ENCODE data around the gene C1QL4. TPM values are rescaled to one million over a fixed set of nuclear protein-coding genes. Genes with fewer than 3 reads are reported as not detected.
A peak's percentile ranks its signal among the peaks of the same experiment; 100 is the strongest.

C1QL4 gene
- total RNA-seq, 1 experiment from 2014 or later: 3.6 TPM

GRCh38 chr12:49323524-49324097 lies 13.4 kb downstream of the C1QL4 start:
- peaks cover 2% of the 10 kb centered on the region; the same call in 1 of the 2 replicates for H3K36me3 ChIP-seq (ENCODE audit: control insufficient read depth, insufficient read depth, low read length)
- Mint-ChIP-seq H3K27ac (ENCODE audit: unreplicated experiment) (peak overlapping the region; percentile 98), H3K27me3 (ENCODE audit: insufficient read depth, unreplicated experiment) (no peaks in the 10 kb centered on the region), H3K36me3 (ENCODE audit: insufficient read depth, unreplicated experiment) (peaks cover 43% of the 10 kb centered on the region), H3K4me3 (ENCODE audit: unreplicated experiment) (peak overlapping the region; percentile 99), H3K9me3 (ENCODE audit: unreplicated experiment) (no peaks in the 10 kb centered on the region), H3K4me1 (ENCODE audit: low read depth, unreplicated experiment) (peaks cover 6% of the 10 kb centered on the region)
- H3K27me3 ChIP-seq (replicated peaks; ENCODE audit: control insufficient read depth, insufficient read depth, low read length): no peaks in the 10 kb centered on the region
- H3K4me1 ChIP-seq: peaks cover 10% of the 10 kb centered on the region; the same call in 1 of the 2 replicates
- intact Hi-C loops (cut with micrococcal nuclease; ENCODE audit: unreplicated experiment): loop anchor here (2.0 kb wide), 2 partner anchors 27 to 35 kb away; no protein-coding TSS in a partner anchor
- H3K4me3 ChIP-seq (ENCODE audit: low read depth, low read length): peak overlapping the region; percentile 89
- BruUV-seq (replicated peaks): TSS peak; percentile 81
- TF ChIP-seq CTCF (IDR thresholded peaks at IDR 0.05; ENCODE audit: insufficient read depth in 1 of 2, low read depth in 1 of 2, low read length in 1 of 2, severe bottlenecking in 1 of 2, unreplicated experiment in 1 of 2): no peak
- no peaks in the 10 kb centered on the region for H3K9me3 ChIP-seq
- CTCF ChIA-PET: interaction anchor here (0.6 to 4.2 kb wide), 18 partner anchors 8 to 417 kb away, joined by 3 to 72 read pairs (median 6); partner anchors contain the start of genes C1QL4, DNAJC22, SPATS2 and TMBIM6
- POLR2A ChIA-PET: interaction anchor here (0.5 to 2.1 kb wide), 21 partner anchors 8 to 418 kb away, joined by 3 to 31 read pairs (median 5); partner anchors contain the start of genes DNAJC22, SPATS2, TMBIM6 and TUBA1B
- DNase-seq: no peak

- peaks cover 2% of the 10 kb centered on the region; the same call in 1 of the 2 replicates for H3K36me3 ChIP-seq (ENCODE audit: control insufficient read depth, insufficient read depth, low read length)
These were observed 14.1 kb downstream of the C1QL4 start, which contains the start of gene TROAP for GRCh38 chr12:49322708-49323523. TROAP (plus strand) TSS chr12:49323255; CDS start chr12:49323609, 354 bp downstream.

More at GRCh38 chr12:49322708-49323523, 14.1 kb downstream of the C1QL4 start, which contains the start of gene TROAP:
- no peaks in the 10 kb centered on the region for H3K27me3 Mint-ChIP-seq (ENCODE audit: insufficient read depth, unreplicated experiment)
- no peaks in the 10 kb centered on the region for H3K9me3 Mint-ChIP-seq (ENCODE audit: unreplicated experiment)
- H3K36me3 Mint-ChIP-seq (ENCODE audit: insufficient read depth, unreplicated experiment): peaks cover 36% of the 10 kb centered on the region
- peak within 1 kb of the TSS; percentile 98 for H3K27ac Mint-ChIP-seq (ENCODE audit: unreplicated experiment)
- intact Hi-C loops (cut with micrococcal nuclease; ENCODE audit: unreplicated experiment): loop anchor here (2.0 kb wide), 2 partner anchors 26 to 34 kb away; no protein-coding TSS in a partner anchor
- DNase-seq: peak; percentile 99 to 100
- CTCF ChIA-PET: interaction anchor here (0.6 to 4.2 kb wide), 19 partner anchors 9 to 418 kb away, joined by 3 to 72 read pairs (median 6); partner anchors contain the start of genes C1QL4, DNAJC22, SPATS2 and TMBIM6
- POLR2A ChIA-PET: interaction anchor here (0.5 to 2.1 kb wide), 27 partner anchors 9 to 1309 kb away, joined by 3 to 31 read pairs (median 4); partner anchors contain the start of genes DNAJC22, PRPF40B, SPATS2 and TMBIM6
- Histone ChIP-seq H3K9me3 (no peaks in the 10 kb centered on the region), H3K27me3 (replicated peaks; ENCODE audit: control insufficient read depth, insufficient read depth, low read length) (no peaks in the 10 kb centered on the region), H3K4me1 (peaks cover 10% of the 10 kb centered on the region; the same call in 1 of the 2 replicates), H3K4me3 (ENCODE audit: low read depth, low read length) (peak within 1 kb of the TSS; percentile 89)
- peaks cover 6% of the 10 kb centered on the region for H3K4me1 Mint-ChIP-seq (ENCODE audit: low read depth, unreplicated experiment)
- peak within 1 kb of the TSS; percentile 99 for H3K4me3 Mint-ChIP-seq (ENCODE audit: unreplicated experiment)
- no peak for TF ChIP-seq CTCF (IDR thresholded peaks at IDR 0.05; ENCODE audit: insufficient read depth in 1 of 2, low read depth in 1 of 2, low read length in 1 of 2, severe bottlenecking in 1 of 2, unreplicated experiment in 1 of 2)
- BruUV-seq (replicated peaks): no TSS peak
